GM13977 (cell line): Measurements from ENCODE around the gene MC5R.

Experiments
- DNase-seq: peaks from one replicate; pipeline ENCODE4 v3.0.0; 2012; ENCODE audit warnings: low spot score
- CTCF ChIP-seq: IDR thresholded peaks from 2 replicates; pipeline ENCODE4 v1.5.1; 2012; ENCODE audit warnings: mild to moderate bottlenecking, control low read depth; ENCODE audit not compliant: insufficient read depth; ENCODE audit errors: extremely low read depth, missing control alignments
- in situ Hi-C: fragments of 300-500 bp; cut with MboI; formaldehyde crosslinking; loops from one replicate; pipeline ENCODE4 v1.12.0; 2022; ENCODE audit warnings: low sequenced_read_pairs, low pct_unique_long_range_greater_than_20kb, mixed read lengths, inconsistent platforms; ENCODE audit not compliant: unreplicated experiment

The MC5R gene

GRCh38 chr18:13823707-13824395, at the start of gene MC5R:
Gene MC5R (plus strand): TSS chr18:13824149. CDS start chr18:13825766, 1,617 bp downstream.
- peak; percentile 93 for DNase-seq
- in situ Hi-C loops: no loop called here
- peak; percentile 99 for TF ChIP-seq CTCF

GRCh38 chr18:13775058-13775457, 48.9 kb upstream of the MC5R start:
- in situ Hi-C loops: no loop called here
- TF ChIP-seq CTCF: no peak
- DNase-seq: no peak

GRCh38 chr18:13791181-13791580, 32.8 kb upstream of the MC5R start:
- in situ Hi-C loops: no loop called here
- TF ChIP-seq CTCF: no peak
- no peak for DNase-seq

- in situ Hi-C loops: no loop called here
- DNase-seq: no peak
- TF ChIP-seq CTCF: no peak
Observed at GRCh38 chr18:13793819-13794218, 30.1 kb upstream of the MC5R start.

GRCh38 chr18:13796515-13796914, 27.4 kb upstream of the MC5R start:
- TF ChIP-seq CTCF: no peak
- DNase-seq: no peak

GRCh38 chr18:13797157-13797611, 26.8 kb upstream of the MC5R start:
- in situ Hi-C loops: no loop called here
- no peak for DNase-seq
- no peak for TF ChIP-seq CTCF

More at GRCh38 chr18:13796515-13796914, 27.4 kb upstream of the MC5R start:
- in situ Hi-C loops: no loop called here

GRCh38 chr18:13799396-13799795, 24.6 kb upstream of the MC5R start:
- no peak for TF ChIP-seq CTCF
- DNase-seq: no peak
- in situ Hi-C loops: no loop called here
